Measurements from ENCODE around the gene WWOX. TPM values are rescaled to one million over a fixed set of nuclear protein-coding genes. Genes with fewer than 3 reads are reported as not detected.

The WWOX gene
- total RNA-seq, 2 experiments from 2014 or later, result 19.9 to 29.4 TPM

DNA sequence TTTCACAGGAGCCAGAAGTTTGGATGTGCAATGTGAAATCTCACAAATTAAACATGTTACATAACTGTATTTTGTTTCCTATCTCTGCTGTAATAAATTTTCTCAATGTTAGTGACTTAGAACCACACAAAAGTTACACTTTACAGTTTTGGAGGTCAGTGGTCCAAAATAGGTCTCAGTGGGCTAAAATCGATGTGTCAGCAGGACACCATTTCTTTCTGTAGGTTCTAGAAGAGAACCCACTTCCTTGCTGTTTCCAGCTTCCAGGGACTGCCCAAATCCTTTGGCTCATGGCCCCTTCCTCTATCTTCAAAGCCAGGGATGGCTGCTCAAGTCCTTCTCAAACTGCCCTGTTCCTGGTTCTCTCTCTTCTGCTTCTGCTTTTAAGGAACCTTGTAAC lies 252.7 kb downstream of the WWOX start:
- H3K9me3 Mint-ChIP-seq (ENCODE audit: low read depth), result no peaks in the 10 kb centered on the region
- no peak overlapping the region for H3K27ac Mint-ChIP-seq
- no peak for DNase-seq
- POLR2A ChIA-PET, result no interaction called here
- no peaks in the 10 kb centered on the region for H3K36me3 Mint-ChIP-seq (ENCODE audit: low read depth)
- intact Hi-C loops (cut with DNase I, micrococcal nuclease), result no loop called here
- CTCF ChIA-PET, result interaction anchor here (0.6 kb wide), 1 partner anchor 46 kb away, joined by 5 read pairs; no protein-coding TSS in a partner anchor
- ATAC-seq, result no peak
- H3K27me3 Mint-ChIP-seq, result no peaks in the 10 kb centered on the region
- no peaks in the 10 kb centered on the region for H3K4me1 Mint-ChIP-seq
- H3K4me3 Mint-ChIP-seq, result no peak overlapping the region

DNA sequence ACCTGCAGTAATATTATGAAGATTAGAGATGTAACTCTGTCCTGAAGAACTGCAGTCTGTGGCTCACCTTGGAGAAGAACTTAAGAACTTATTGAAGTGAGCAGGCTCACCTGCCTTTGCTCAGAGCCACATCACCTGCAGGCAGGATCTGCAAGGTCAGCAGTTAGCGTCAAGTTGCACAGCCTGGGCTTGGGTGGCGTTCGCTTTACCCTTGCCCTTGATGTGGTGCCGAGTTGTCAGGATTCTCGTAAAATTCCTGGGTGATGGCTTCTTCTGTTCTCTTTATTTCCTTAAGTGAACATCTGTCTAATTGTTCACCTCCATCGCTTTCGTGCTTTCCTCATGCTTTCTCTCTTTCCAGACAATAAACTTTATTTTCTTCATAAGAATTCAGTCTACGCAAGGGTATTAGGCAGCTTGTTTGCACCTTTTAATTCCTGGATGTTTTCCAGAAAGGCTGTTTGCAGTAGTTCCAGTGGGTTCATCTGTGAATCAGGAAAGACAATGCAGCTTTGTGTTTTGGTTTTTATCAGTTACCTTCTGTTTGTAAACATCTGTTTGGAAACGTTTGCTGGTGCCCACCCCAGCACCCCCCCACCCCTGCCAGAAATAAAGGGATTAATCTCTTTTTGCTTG lies 254.3 kb downstream of the WWOX start:
- Mint-ChIP-seq H3K27me3 (no peaks in the 10 kb centered on the region), H3K9me3 (ENCODE audit: low read depth) (no peaks in the 10 kb centered on the region), H3K36me3 (ENCODE audit: low read depth) (no peaks in the 10 kb centered on the region), H3K27ac (no peak overlapping the region), H3K4me3 (no peak overlapping the region), H3K4me1 (no peaks in the 10 kb centered on the region)
- ChIA-PET POLR2A (no interaction called here), CTCF (no interaction called here)
- DNase-seq, result no peak
- intact Hi-C loops (cut with DNase I, micrococcal nuclease), result no loop called here
- no peak for ATAC-seq

GRCh38 chr16:78362524-78363135 lies 263.2 kb downstream of the WWOX start:
- no peaks in the 10 kb centered on the region for H3K27me3 Mint-ChIP-seq

GRCh38 chr16:78363843-78364555 lies 264.5 kb downstream of the WWOX start:
- no peak overlapping the region for H3K4me3 Mint-ChIP-seq
- no peak overlapping the region for H3K27ac Mint-ChIP-seq
- no peak for ATAC-seq
- POLR2A ChIA-PET, result interaction anchor here (0.6 kb wide), 1 partner anchor 485 kb away, joined by 3 read pairs; no protein-coding TSS in a partner anchor
- H3K9me3 Mint-ChIP-seq (ENCODE audit: low read depth), result no peaks in the 10 kb centered on the region
- no peaks in the 10 kb centered on the region for H3K4me1 Mint-ChIP-seq
- intact Hi-C loops (cut with DNase I, micrococcal nuclease), result no loop called here
- DNase-seq, result no peak
- CTCF ChIA-PET, result no interaction called here
- no peaks in the 10 kb centered on the region for H3K36me3 Mint-ChIP-seq (ENCODE audit: low read depth)
- H3K27me3 Mint-ChIP-seq, result no peaks in the 10 kb centered on the region

More at GRCh38 chr16:78362524-78363135, 263.2 kb downstream of the WWOX start:
- ATAC-seq (no peak), DNase-seq (no peak)
- ChIA-PET CTCF (no interaction called here), POLR2A (no interaction called here)
- Mint-ChIP-seq H3K9me3 (ENCODE audit: low read depth) (no peaks in the 10 kb centered on the region), H3K27ac (no peak overlapping the region), H3K36me3 (ENCODE audit: low read depth) (no peaks in the 10 kb centered on the region), H3K4me1 (no peaks in the 10 kb centered on the region), H3K4me3 (no peak overlapping the region)
- intact Hi-C loops (cut with DNase I, micrococcal nuclease), result no loop called here

- H3K27ac Mint-ChIP-seq, result no peak overlapping the region
- ATAC-seq (no peak), DNase-seq (no peak)
- no peaks in the 10 kb centered on the region for H3K36me3 Mint-ChIP-seq (ENCODE audit: low read depth)
- no peak overlapping the region for H3K4me3 Mint-ChIP-seq
- no peaks in the 10 kb centered on the region for H3K27me3 Mint-ChIP-seq
- intact Hi-C loops (cut with DNase I, micrococcal nuclease), result no loop called here
- POLR2A ChIA-PET, result no interaction called here
- no peaks in the 10 kb centered on the region for H3K9me3 Mint-ChIP-seq (ENCODE audit: low read depth)
- H3K4me1 Mint-ChIP-seq, result no peaks in the 10 kb centered on the region
- CTCF ChIA-PET, result no interaction called here
These were observed 265.1 kb downstream of the WWOX start for GRCh38 chr16:78364556-78364880.

- no peak for ATAC-seq
- DNase-seq, result no peak
- intact Hi-C loops (cut with DNase I, micrococcal nuclease), result no loop called here
- no peaks in the 10 kb centered on the region for H3K4me1 Mint-ChIP-seq
- ChIA-PET CTCF (interaction anchor here (0.6 kb wide), 1 partner anchor 113 kb away, joined by 3 read pairs; no protein-coding TSS in a partner anchor), POLR2A (no interaction called here)
- H3K9me3 Mint-ChIP-seq (ENCODE audit: low read depth), result no peaks in the 10 kb centered on the region
- no peaks in the 10 kb centered on the region for H3K27me3 Mint-ChIP-seq
- H3K36me3 Mint-ChIP-seq (ENCODE audit: low read depth), result no peaks in the 10 kb centered on the region
- H3K4me3 Mint-ChIP-seq, result no peak overlapping the region
- no peak overlapping the region for H3K27ac Mint-ChIP-seq
These were observed 265.9 kb downstream of the WWOX start for GRCh38 chr16:78365366-78365765.

- Mint-ChIP-seq H3K27ac (no peak overlapping the region), H3K4me3 (no peak overlapping the region), H3K36me3 (ENCODE audit: low read depth) (peaks cover 3% of the 10 kb centered on the region), H3K4me1 (no peaks in the 10 kb centered on the region), H3K27me3 (no peaks in the 10 kb centered on the region), H3K9me3 (ENCODE audit: low read depth) (peaks cover 5% of the 10 kb centered on the region)
- CTCF ChIA-PET, result no interaction called here
- intact Hi-C loops (cut with DNase I, micrococcal nuclease), result no loop called here
- ATAC-seq (no peak), DNase-seq (no peak)
- POLR2A ChIA-PET, result no interaction called here
These were observed 269.0 kb downstream of the WWOX start for GRCh38 chr16:78368121-78369102.

DNA sequence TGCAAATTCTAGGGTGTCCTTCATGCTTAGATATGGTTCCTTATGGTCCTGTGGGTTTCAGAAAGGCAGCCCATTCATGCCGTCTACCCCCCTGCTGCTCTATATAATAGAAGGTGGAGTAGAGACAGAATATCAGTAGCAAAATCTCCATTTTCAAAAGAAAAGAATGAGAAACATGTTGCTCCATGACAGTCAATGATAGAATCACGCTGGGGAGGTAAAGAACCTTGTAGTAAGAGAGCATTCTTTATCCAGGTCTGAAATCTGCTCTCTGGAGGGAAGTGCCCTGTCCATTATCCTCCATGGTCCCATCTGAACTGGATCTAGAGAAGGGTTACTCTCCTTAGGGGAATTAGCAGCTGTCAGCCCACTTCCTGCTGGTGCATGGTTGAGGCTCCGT lies 272.8 kb downstream of the WWOX start:
- Mint-ChIP-seq H3K27me3 (no peaks in the 10 kb centered on the region), H3K36me3 (ENCODE audit: low read depth) (peaks cover 3% of the 10 kb centered on the region), H3K27ac (no peak overlapping the region), H3K4me3 (no peak overlapping the region), H3K4me1 (no peaks in the 10 kb centered on the region), H3K9me3 (ENCODE audit: low read depth) (peaks cover 5% of the 10 kb centered on the region)
- POLR2A ChIA-PET, result no interaction called here
- no peak for DNase-seq
- ATAC-seq, result no peak
- intact Hi-C loops (cut with DNase I, micrococcal nuclease), result no loop called here
- CTCF ChIA-PET, result interaction anchor here (1.4 kb wide), 1 partner anchor 23 kb away, joined by 6 read pairs; no protein-coding TSS in a partner anchor

- POLR2A ChIA-PET, result no interaction called here
- no peak for ATAC-seq
- H3K27me3 Mint-ChIP-seq, result no peaks in the 10 kb centered on the region
- H3K9me3 Mint-ChIP-seq (ENCODE audit: low read depth), result peaks cover 5% of the 10 kb centered on the region
- no peak for DNase-seq
- peaks cover 3% of the 10 kb centered on the region for H3K36me3 Mint-ChIP-seq (ENCODE audit: low read depth)
- H3K27ac Mint-ChIP-seq, result no peak overlapping the region
- no peaks in the 10 kb centered on the region for H3K4me1 Mint-ChIP-seq
- H3K4me3 Mint-ChIP-seq, result no peak overlapping the region
- CTCF ChIA-PET, result no interaction called here
- intact Hi-C loops (cut with DNase I, micrococcal nuclease), result no loop called here
These were observed 275.7 kb downstream of the WWOX start for GRCh38 chr16:78375055-78375679.

DNA sequence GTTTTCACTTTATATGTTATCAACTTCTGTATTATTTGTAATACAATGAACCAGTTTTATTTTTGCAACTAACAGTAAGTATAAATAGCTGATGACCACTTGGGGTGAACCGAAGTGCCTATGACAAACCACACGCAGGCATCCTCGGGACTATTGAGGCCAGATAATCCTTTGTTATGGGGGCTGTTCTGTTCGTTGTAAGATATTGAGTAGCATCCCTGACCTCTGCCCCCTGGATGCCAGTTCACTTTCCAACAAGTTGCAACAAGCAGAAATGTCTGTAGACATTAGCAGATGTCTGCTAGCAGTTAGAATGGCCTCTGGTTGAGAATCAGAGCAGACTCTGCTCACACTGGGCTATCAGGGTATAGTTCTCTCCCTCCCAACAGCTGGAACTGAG lies 277.0 kb downstream of the WWOX start:
- POLR2A ChIA-PET, result no interaction called here
- Mint-ChIP-seq H3K27ac (no peak overlapping the region), H3K4me3 (no peak overlapping the region), H3K4me1 (no peaks in the 10 kb centered on the region), H3K36me3 (ENCODE audit: low read depth) (peaks cover 1% of the 10 kb centered on the region), H3K27me3 (no peaks in the 10 kb centered on the region), H3K9me3 (ENCODE audit: low read depth) (peaks cover under 1% of the 10 kb centered on the region)
- CTCF ChIA-PET, result interaction anchor here (0.6 kb wide), 1 partner anchor 988 kb away, joined by 3 read pairs; no protein-coding TSS in a partner anchor
- ATAC-seq, result no peak
- intact Hi-C loops (cut with DNase I, micrococcal nuclease), result no loop called here
- DNase-seq, result no peak

DNA sequence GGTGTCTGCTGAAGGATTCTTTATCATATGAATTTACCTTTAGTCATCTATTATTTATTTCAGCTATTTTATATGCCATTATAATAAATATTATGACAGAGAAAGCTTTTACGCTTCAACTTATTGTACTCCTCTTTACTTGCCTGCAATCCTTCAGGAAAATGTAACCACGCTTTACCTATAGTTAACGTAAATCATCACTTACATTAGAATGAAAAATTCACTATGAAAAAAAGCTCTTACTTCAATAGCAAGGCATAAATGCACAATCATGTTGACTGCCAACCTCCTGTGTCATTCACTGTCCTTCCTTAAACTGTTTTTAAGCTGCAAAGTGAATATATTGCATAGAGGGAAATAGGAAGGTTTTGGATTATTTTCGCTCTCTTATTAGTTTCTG lies 277.9 kb downstream of the WWOX start:
- no peak overlapping the region for H3K4me3 Mint-ChIP-seq
- no peaks in the 10 kb centered on the region for H3K9me3 Mint-ChIP-seq (ENCODE audit: low read depth)
- H3K4me1 Mint-ChIP-seq, result no peaks in the 10 kb centered on the region
- ATAC-seq (no peak), DNase-seq (no peak)
- intact Hi-C loops (cut with DNase I, micrococcal nuclease), result no loop called here
- H3K27ac Mint-ChIP-seq, result no peak overlapping the region
- H3K36me3 Mint-ChIP-seq (ENCODE audit: low read depth), result peaks cover 8% of the 10 kb centered on the region
- ChIA-PET POLR2A (no interaction called here), CTCF (interaction anchor here (0.6 kb wide), 2 partner anchors 962 to 987 kb away, joined by 3 read pairs; no protein-coding TSS in a partner anchor)
- H3K27me3 Mint-ChIP-seq, result no peaks in the 10 kb centered on the region
